ENCODE results near the gene CCNF.

The CCNF gene

DNA sequence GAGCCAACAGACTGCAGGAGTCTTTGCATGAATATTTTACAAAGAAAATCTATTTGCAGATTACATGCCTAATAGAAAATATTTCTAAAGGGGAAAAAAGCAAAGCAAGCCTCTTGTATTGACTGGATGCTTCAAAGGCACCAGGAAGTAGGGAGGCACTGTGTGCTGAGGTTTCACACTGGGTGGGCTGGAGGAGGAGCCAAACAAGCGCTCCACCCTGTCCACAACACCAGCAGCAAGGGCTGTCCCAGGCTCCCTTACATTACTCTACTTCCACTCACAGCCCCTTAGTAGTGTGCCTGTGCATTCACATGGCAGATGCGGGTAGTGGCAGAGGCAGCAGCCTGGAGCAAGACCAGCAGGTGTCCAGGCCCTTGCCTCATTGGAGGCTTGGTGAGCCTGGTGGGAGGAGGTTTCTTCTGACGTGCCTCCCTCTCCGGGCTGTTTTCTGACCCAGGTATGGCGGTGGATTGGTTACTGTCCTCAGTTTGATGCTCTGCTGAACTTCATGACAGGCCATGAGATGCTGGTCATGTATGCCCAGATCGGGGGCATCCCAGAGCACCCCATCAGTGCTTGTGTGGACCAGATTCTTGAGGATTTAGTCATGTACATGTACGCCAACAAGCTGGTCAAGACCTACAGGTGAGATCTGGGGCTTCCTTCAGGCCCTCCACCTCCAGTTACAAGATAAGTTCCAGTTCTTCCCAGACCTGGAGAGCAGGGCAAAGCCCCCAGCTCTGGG is 7.0 kb upstream of the CCNF start:
- H3K27ac ChIP-seq = no peak overlapping the region
- TF ChIP-seq, protein P1, sequence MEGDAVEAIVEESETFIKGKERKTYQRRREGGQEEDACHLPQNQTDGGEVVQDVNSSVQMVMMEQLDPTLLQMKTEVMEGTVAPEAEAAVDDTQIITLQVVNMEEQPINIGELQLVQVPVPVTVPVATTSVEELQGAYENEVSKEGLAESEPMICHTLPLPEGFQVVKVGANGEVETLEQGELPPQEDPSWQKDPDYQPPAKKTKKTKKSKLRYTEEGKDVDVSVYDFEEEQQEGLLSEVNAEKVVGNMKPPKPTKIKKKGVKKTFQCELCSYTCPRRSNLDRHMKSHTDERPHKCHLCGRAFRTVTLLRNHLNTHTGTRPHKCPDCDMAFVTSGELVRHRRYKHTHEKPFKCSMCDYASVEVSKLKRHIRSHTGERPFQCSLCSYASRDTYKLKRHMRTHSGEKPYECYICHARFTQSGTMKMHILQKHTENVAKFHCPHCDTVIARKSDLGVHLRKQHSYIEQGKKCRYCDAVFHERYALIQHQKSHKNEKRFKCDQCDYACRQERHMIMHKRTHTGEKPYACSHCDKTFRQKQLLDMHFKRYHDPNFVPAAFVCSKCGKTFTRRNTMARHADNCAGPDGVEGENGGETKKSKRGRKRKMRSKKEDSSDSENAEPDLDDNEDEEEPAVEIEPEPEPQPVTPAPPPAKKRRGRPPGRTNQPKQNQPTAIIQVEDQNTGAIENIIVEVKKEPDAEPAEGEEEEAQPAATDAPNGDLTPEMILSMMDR (IDR thresholded peaks at IDR 0.05) = no peak
- DNase-seq (ENCODE audit: low spot score) = no peak
- H3K4me3 ChIP-seq = no peak overlapping the region

DNA sequence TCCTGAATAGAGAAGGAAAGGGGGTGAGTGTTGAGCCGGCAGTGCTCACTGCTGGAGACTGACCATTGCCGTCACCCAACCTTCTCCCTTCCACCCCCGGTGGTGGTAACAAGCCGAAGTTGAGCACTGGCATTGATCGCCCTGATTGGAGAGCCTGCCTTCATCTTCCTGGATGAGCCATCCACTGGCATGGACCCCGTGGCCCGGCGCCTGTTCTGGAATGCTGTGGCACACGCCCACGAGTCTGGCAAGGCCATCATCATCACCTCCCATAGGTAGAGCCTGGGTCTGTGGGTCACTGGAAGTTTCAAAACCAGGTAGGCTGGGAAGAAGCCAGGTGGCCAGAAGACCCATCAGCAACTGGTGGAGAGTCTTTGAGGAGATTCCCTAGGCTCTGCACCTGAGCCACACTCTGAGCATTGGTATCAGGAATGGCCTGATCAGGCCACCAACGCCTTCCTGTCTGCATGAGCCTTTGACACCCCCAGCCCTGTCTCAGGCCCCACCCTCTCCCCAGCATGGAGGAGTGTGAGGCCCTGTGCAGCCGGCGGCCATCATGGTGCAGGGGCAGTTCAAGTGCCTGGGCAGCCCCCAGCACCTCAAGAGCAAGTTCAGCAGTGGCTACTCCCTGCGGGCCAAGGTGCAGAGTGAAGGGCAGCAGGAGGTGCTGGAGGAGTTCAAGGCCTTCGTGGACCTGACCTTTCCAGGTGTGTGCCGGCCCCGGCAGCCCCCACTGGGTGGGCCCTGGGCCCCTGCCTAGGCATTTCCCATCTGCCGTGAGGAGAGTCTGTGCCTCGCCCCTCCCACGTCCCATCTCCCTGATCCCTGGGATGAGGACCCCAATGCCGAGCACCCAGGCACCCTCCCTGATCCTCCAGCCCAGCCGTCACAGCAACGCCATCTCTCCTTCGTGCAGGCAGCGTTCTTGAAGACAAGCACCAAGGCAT is 4.9 kb upstream of the CCNF start:
- H3K4me3 ChIP-seq = no peak overlapping the region
- no peak for DNase-seq (ENCODE audit: low spot score)
- TF ChIP-seq, protein P1 (IDR thresholded peaks at IDR 0.05) = no peak
- H3K27ac ChIP-seq = no peak overlapping the region

DNA sequence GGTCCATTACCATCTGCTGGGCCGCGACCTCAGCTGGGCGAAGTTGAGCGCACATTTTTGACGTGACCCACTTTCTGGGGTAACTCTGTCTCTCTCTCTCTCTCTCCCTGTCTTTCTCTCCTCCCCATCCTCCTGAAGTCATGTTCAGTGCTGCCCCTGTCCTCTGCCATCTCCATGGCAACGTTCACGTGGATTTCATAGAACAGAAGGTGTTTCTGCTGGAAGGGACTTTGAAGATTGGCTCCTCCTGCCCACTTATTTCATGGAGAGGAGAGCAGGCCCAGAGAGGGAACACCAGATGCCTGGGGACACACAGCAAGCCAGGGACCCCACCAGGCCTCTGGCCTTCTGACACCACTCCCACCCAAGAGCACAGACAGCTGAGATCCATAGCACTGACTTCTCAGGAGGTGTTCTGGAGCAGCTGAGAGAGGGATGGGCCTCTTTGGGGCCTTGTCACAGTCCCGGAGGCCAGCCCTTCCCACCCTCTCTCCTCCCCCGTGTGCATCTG is 4.2 kb upstream of the CCNF start:
- DNase-seq (ENCODE audit: low spot score) = no peak
- Histone ChIP-seq H3K4me3 (no peak overlapping the region), H3K27ac (no peak overlapping the region)
- TF ChIP-seq, protein P1 (IDR thresholded peaks at IDR 0.05) = no peak

DNA sequence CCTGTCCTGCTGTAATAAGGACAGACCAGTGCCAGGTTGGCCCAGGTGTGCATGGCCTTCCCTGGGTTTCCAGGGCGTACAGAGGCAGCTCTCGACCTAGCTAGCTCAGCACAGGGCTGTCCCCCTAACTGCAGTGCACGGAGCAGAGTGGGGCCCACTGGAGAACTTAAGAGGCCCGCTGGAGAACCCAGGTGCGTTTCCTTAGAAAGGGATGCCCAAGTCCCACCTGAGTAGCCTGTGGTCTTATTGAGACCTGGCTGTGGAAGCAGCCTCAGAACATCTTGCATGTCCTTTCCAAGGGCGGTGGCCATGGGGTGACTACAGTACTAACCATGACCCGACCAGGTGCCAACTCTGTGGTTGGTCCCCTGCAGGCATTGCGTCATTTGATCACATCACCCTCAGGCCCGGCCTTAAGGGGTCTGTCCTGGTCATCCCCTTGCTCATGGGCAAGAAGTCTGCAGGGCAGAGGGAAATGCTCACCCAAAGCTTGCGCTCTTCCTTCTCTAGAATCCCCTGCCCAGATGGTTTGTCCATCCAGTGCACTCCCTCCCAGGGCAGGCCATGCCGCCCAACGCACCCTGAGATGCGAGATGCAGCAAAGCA is 3.3 kb upstream of the CCNF start:
- TF ChIP-seq, protein P1 (IDR thresholded peaks at IDR 0.05) = no peak
- H3K4me3 ChIP-seq = no peak overlapping the region
- no peak for DNase-seq (ENCODE audit: low spot score)
- H3K27ac ChIP-seq = no peak overlapping the region

DNA sequence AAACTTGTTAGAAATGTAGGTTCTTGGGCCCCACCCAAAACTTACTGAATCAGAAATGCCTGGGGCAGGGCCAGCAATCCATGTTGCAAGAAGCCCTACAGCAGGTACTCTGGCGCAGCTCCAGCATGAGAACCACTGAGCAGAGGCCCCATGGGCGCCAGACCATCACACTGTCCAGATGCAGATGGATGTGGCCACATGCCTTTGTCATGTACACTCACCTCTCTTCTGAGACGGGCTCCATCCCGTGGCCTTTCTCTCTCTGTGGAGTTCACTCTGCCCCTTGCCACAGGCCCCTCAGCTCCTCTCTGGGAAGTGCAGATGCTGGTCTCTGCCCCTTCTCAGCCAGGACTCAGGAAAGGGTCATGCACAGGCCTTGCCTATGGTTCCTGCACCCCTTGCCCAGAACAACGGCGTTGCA is 2.3 kb upstream of the CCNF start:
- Histone ChIP-seq H3K4me3 (no peak overlapping the region), H3K27ac (no peak overlapping the region)
- TF ChIP-seq, protein P1 (IDR thresholded peaks at IDR 0.05) = no peak
- DNase-seq (ENCODE audit: low spot score) = no peak

DNA sequence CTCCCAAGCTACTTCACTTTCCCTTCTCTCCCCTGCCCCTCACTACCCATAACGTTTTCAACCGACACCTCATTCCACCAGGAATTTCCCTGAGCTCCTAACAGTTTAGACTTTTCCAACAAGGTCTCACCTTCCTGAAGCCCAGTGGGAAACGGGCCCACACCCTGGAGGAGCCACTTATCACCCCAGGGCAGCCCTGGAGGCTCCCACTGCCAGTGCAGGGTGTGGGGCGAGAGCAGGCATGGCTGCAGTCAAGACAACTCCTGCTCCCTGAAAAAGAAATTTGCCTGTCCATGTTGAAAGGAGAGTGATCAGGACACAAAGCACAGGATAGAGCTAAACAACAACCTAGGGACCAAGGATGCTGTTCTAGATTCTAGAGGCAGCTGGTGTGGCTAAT is 1.7 kb upstream of the CCNF start:
- DNase-seq (ENCODE audit: low spot score) = no peak
- no peak overlapping the region for H3K4me3 ChIP-seq
- H3K27ac ChIP-seq = no peak overlapping the region
- TF ChIP-seq, protein P1 (IDR thresholded peaks at IDR 0.05) = no peak

All from coronary artery (tissue), 2 donors.